Urinary bladder (tissue), 4 donors: Measurements from ENCODE around the gene TTLL3. TPM values are rescaled to one million over a fixed set of nuclear protein-coding genes. Genes with fewer than 3 reads are reported as not detected.

Experiments used
- DNase-seq: peaks from one replicate; pipeline ENCODE4 v3.0.0-alpha.2; 2015; ENCODE audit errors: extremely low spot score
- H3K27ac ChIP-seq: one replicate; pipeline ENCODE4 v1.5.1; 2013; ENCODE audit warnings: low read depth, mild to moderate bottlenecking, moderate library complexity
- H3K36me3 ChIP-seq: one replicate; pipeline ENCODE4 v1.6.1; 2013; ENCODE audit warnings: mild to moderate bottlenecking, moderate library complexity; ENCODE audit not compliant: insufficient read depth
- H3K4me1 ChIP-seq: one replicate; pipeline ENCODE4 v1.6.1; 2013; ENCODE audit warnings: mild to moderate bottlenecking, moderate library complexity; ENCODE audit not compliant: insufficient read depth
- H3K4me3 ChIP-seq: one replicate; pipeline ENCODE4 v1.5.1; 2013; ENCODE audit warnings: low read depth, low read length
- WGBS: extraction: QIAGEN DNeasy Blood & Tissue Kit; methylation state at CpG from one replicate; pipeline ENCODE4 v1.1.7; 2013; 5-methylcytosine and 5-hydroxymethylcytosine counted together
- polyA plus RNA-seq: library from polyadenylated mRNA; stranded (reverse); fragments of 200-250 nt; gene quantifications from one replicate; pipeline ENCODE4 v1.2.3, GENCODE V29; 2013
- total RNA-seq: library from RNA; depleted of rRNA; stranded (reverse); fragments of >200 nt; gene quantifications from one replicate; pipeline ENCODE4 v1.2.3, GENCODE V29; 2014
- donor health status: healthy with polysubstance abuse.
- donor health status: healthy.

The TTLL3 gene
- total and polyA plus RNA-seq, 2 donors = 36.2 to 63.3 TPM

DNA sequence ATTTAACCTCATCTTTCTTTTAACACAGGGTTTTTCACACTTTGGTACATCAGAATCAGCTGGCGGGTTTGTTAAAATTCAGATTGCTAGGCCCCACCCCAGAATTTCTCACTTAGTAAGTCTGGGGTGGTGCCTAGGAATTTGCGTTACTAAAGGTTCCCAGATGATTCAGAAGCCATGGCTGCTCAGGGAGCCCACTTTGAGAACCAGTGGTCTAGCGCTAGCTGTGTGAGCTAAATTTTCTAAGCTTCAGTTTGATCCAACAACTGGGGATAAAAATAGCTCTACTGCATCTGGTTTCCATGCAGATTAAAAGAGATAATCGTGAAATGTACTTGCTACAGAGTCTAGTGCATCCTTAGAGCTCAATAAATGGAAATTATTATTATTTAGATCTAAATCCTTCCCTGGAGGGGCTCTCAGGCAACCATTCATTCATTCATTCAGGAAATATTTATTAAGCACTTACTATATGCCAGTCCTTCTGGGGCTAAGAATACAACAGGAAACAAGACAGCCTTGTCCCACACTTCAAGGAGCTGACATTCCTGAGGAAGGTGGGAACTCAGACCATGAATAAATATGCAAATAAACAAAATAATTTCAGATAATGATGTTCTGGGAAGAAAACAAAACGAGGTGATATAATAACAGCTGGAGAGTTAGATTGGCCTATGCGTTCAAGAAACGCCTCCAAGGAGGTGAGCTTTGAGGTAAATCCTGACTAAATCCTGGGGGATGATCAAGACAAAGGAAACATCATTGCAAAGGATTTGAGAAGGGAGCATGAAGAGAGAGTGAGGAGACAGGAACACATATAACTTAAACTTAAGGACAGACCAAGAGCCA is 73.9 kb downstream of the TTLL3 start:
- H3K27ac ChIP-seq = peak overlapping the region; percentile 35
- no peak for DNase-seq
- H3K4me3 ChIP-seq = no peak overlapping the region
- no peaks in the 10 kb centered on the region for H3K36me3 ChIP-seq
- 65% methylated on average over 7 of the region's 7 CpGs for WGBS
- H3K4me1 ChIP-seq = no peaks in the 10 kb centered on the region

DNA sequence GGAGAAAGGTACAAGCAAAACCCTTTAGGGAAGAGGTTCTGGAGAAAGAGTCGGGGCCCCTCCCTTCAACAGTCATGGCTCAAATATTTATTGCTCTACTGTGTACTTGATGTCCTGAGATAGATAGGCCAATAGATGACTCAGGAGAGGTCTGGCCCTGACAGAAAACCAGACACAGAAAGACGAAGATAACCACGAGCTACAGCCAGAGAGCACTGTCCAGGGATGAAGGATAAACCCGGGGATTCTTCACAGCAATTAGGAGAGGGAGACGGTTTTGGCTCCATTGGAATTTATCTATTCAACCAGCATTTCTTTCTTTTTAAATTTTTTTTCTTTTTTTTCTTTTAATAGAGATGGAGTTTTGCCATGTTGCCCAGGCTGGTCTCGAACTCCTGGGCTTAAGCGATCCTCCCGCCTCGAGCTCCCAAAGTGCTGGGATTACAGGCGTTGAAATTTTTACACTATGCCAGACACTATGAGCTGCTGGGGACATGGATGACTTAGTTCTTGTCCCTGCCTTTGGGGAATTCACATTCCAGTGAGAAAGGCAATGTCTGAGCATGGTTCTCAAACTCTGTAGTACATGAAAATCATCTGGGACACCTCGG is 74.6 kb downstream of the TTLL3 start:
- WGBS = 49% methylated on average over 11 of the region's 11 CpGs
- no peaks in the 10 kb centered on the region for H3K36me3 ChIP-seq
- no peaks in the 10 kb centered on the region for H3K4me1 ChIP-seq
- no peak overlapping the region for H3K27ac ChIP-seq
- no peak for DNase-seq
- H3K4me3 ChIP-seq = no peak overlapping the region

Other genes starting within 250 kb of the TTLL3 start
- 15.5 TPM for gene MTMR14, start 160.8 kb upstream of the TTLL3 start, total RNA-seq
- gene MTMR14, start 160.8 kb upstream of the TTLL3 start, polyA plus RNA-seq = 22.7 TPM
- gene CPNE9, start 106.4 kb upstream of the TTLL3 start, total RNA-seq = not detected
- gene CPNE9, start 106.4 kb upstream of the TTLL3 start, polyA plus RNA-seq = 0.18 TPM
- 11.0 TPM for gene BRPF1, start 78.5 kb upstream of the TTLL3 start, total RNA-seq
- 13.8 TPM for gene BRPF1, start 78.5 kb upstream of the TTLL3 start, polyA plus RNA-seq
- gene OGG1, start 60.3 kb upstream of the TTLL3 start, total RNA-seq = 32.1 TPM
- 23.7 TPM for gene OGG1, start 60.3 kb upstream of the TTLL3 start, polyA plus RNA-seq
- 28.7 TPM for gene CAMK1, start 40.3 kb upstream of the TTLL3 start, total RNA-seq
- 42.2 TPM for gene CAMK1, start 40.3 kb upstream of the TTLL3 start, polyA plus RNA-seq
- gene TADA3, start 17.8 kb upstream of the TTLL3 start, total RNA-seq = 33.2 TPM
- gene TADA3, start 17.8 kb upstream of the TTLL3 start, polyA plus RNA-seq = 67.9 TPM
- 75.6 TPM for gene ARPC4, start 17.2 kb upstream of the TTLL3 start, total RNA-seq
- 128 TPM for gene ARPC4, start 17.2 kb upstream of the TTLL3 start, polyA plus RNA-seq
- gene RPUSD3, start 33.7 kb downstream of the TTLL3 start, total RNA-seq = 14.4 TPM
- 39.6 TPM for gene RPUSD3, start 33.7 kb downstream of the TTLL3 start, polyA plus RNA-seq
- not detected for gene CIDEC, start 70.0 kb downstream of the TTLL3 start, total RNA-seq
- gene CIDEC, start 70.0 kb downstream of the TTLL3 start, polyA plus RNA-seq = 49.2 TPM
- 12.2 TPM for gene JAGN1, start 80.3 kb downstream of the TTLL3 start, total RNA-seq
- gene JAGN1, start 80.3 kb downstream of the TTLL3 start, polyA plus RNA-seq = 44.3 TPM
- 1.2 TPM for gene IL17RE, start 92.6 kb downstream of the TTLL3 start, total RNA-seq
- 4.3 TPM for gene IL17RE, start 92.6 kb downstream of the TTLL3 start, polyA plus RNA-seq
- 24.7 TPM for gene IL17RC, start 106.8 kb downstream of the TTLL3 start, total RNA-seq
- 72.5 TPM for gene IL17RC, start 106.8 kb downstream of the TTLL3 start, polyA plus RNA-seq
- 22.9 TPM for gene CRELD1, start 123.6 kb downstream of the TTLL3 start, total RNA-seq
- gene CRELD1, start 123.6 kb downstream of the TTLL3 start, polyA plus RNA-seq = 72.3 TPM
- 0.95 TPM for gene PRRT3, start 142.1 kb downstream of the TTLL3 start, total RNA-seq
- gene PRRT3, start 142.1 kb downstream of the TTLL3 start, polyA plus RNA-seq = 2.8 TPM
- 45.2 TPM for gene EMC3, start 176.6 kb downstream of the TTLL3 start, total RNA-seq
- gene EMC3, start 176.6 kb downstream of the TTLL3 start, polyA plus RNA-seq = 117 TPM
- gene FANCD2, start 216.2 kb downstream of the TTLL3 start, total RNA-seq = 12.1 TPM
- 1.7 TPM for gene FANCD2, start 216.2 kb downstream of the TTLL3 start, polyA plus RNA-seq